Astrocyte of the spinal cord (primary cell): ENCODE results near the gene AIP.
"Not testable (repeated sequence)": the region's sequence is repeated elsewhere in the genome, so short reads cannot be mapped to it uniquely, and the experiment has no call there.

ENCODE experiments used
- DNase-seq: peaks from one replicate; pipeline ENCODE4 v3.0.0; 2011; ENCODE audit warnings: low read depth, low spot score
- H3K4me3 ChIP-seq: 2 replicates; pipeline ENCODE4 v1.5.1; 2011; ENCODE audit warnings: low read depth, mild to moderate bottlenecking, low read length, moderate library complexity
- CTCF ChIP-seq: IDR thresholded peaks from 2 replicates; pipeline ENCODE4 v1.5.1; 2012; ENCODE audit warnings: low read depth, mild to moderate bottlenecking, low read length, inconsistent platforms
- in situ Hi-C: cut with HindIII; loops from 2 replicates; pipeline ENCODE4 v1.10.0; 2017; ENCODE audit warnings: low sequenced_read_pairs

Gene AIP

GRCh38 chr11:67465189-67465510 is 17.7 kb upstream of the AIP start:
- TF ChIP-seq CTCF = no peak
- H3K4me3 ChIP-seq = peak overlapping the region; percentile 67
- in situ Hi-C loops = no loop called here
- no peak for DNase-seq

GRCh38 chr11:67465530-67465929 is 17.3 kb upstream of the AIP start:
- DNase-seq, H3K4me3 ChIP-seq, in situ Hi-C loops: not testable (repeated sequence)

GRCh38 chr11:67466367-67466766 is 16.5 kb upstream of the AIP start:
- no peak for DNase-seq
- no peak for TF ChIP-seq CTCF
- in situ Hi-C loops = no loop called here
- no peak overlapping the region for H3K4me3 ChIP-seq

GRCh38 chr11:67466962-67467771 is 15.7 kb upstream of the AIP start:
- in situ Hi-C loops = no loop called here
- no peak for DNase-seq
- H3K4me3 ChIP-seq = no peak overlapping the region
- no peak for TF ChIP-seq CTCF

GRCh38 chr11:67468056-67468455 is 14.8 kb upstream of the AIP start:
- no peak for DNase-seq

GRCh38 chr11:67468456-67468758 is 14.4 kb upstream of the AIP start:
- H3K4me3 ChIP-seq = peak overlapping the region; percentile 71
- DNase-seq = no peak
- in situ Hi-C loops = no loop called here
- TF ChIP-seq CTCF = no peak

More at GRCh38 chr11:67468056-67468455, 14.8 kb upstream of the AIP start:
- in situ Hi-C loops = no loop called here
- TF ChIP-seq CTCF = no peak
- peak overlapping the region; percentile 71 for H3K4me3 ChIP-seq

GRCh38 chr11:67468759-67469507 is 13.9 kb upstream of the AIP start, which contains the start of gene TMEM134:
Gene TMEM134, minus strand, starts transcription at chr11:67469251. Its CDS starts 59 bp downstream, at chr11:67469192.
- in situ Hi-C loops = no loop called here
- peak; percentile 91 for DNase-seq
- peak within 1 kb of the TSS; percentile 71 for H3K4me3 ChIP-seq
- peak; percentile 45 for TF ChIP-seq CTCF
